Measurements from ENCODE around the gene MAIP1. TPM values are rescaled to one million over a fixed set of nuclear protein-coding genes. Genes with fewer than 3 reads are reported as not detected.

The MAIP1 gene
- polyA plus RNA-seq, 1 of the 3 experiments (the other 2 are of a cell fraction) = 11.5 TPM

- peaks cover 6% of the 10 kb centered on the region for H3F3A ChIP-seq (replicated peaks; ENCODE audit: insufficient read depth)
- H3K9me3 ChIP-seq = no peaks in the 10 kb centered on the region
- no peak overlapping the region for H3K4me2 ChIP-seq
- H2AFZ ChIP-seq (ENCODE audit: low read depth) = no peak overlapping the region
- H3K36me3 ChIP-seq (replicated peaks in 1 of 2; ENCODE audit: control insufficient read depth in 1 of 2, insufficient read depth in 2 of 2, low read length in 1 of 2) = peaks cover 45 to 54% of the 10 kb centered on the region in 2 experiments
- H3K27ac ChIP-seq (ENCODE audit: low read depth in 2 of 2, low read length in 1 of 2) = no peak overlapping the region
- no peak for TF ChIP-seq RAD21 (IDR thresholded peaks at IDR 0.05; ENCODE audit: low read length)
- no peak for TF ChIP-seq IRF3 (IDR thresholded peaks at IDR 0.05; ENCODE audit: low read depth, low read length)
- TF ChIP-seq JUND (IDR thresholded peaks at IDR 0.05) = no peak
- TF ChIP-seq SMC3 (IDR thresholded peaks at IDR 0.05; ENCODE audit: low read depth, low read length) = no peak
- TF ChIP-seq, protein P1, sequence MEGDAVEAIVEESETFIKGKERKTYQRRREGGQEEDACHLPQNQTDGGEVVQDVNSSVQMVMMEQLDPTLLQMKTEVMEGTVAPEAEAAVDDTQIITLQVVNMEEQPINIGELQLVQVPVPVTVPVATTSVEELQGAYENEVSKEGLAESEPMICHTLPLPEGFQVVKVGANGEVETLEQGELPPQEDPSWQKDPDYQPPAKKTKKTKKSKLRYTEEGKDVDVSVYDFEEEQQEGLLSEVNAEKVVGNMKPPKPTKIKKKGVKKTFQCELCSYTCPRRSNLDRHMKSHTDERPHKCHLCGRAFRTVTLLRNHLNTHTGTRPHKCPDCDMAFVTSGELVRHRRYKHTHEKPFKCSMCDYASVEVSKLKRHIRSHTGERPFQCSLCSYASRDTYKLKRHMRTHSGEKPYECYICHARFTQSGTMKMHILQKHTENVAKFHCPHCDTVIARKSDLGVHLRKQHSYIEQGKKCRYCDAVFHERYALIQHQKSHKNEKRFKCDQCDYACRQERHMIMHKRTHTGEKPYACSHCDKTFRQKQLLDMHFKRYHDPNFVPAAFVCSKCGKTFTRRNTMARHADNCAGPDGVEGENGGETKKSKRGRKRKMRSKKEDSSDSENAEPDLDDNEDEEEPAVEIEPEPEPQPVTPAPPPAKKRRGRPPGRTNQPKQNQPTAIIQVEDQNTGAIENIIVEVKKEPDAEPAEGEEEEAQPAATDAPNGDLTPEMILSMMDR (IDR thresholded peaks at IDR 0.05) = no peak
- no peak for TF ChIP-seq MAX (IDR thresholded peaks at IDR 0.05; ENCODE audit: low read depth)
- no peaks in the 10 kb centered on the region for H3K79me2 ChIP-seq (ENCODE audit: insufficient read depth)
- POLR2A ChIA-PET = no interaction called here
- no peaks in the 10 kb centered on the region for H4K20me1 ChIP-seq (ENCODE audit: insufficient read depth)
- H3K4me1 ChIP-seq (ENCODE audit: control insufficient read depth in 1 of 2, insufficient read depth in 2 of 2, low read depth in 1 of 2, low read length in 1 of 2) = no peaks in the 10 kb centered on the region
- WGBS (ENCODE audit: low lambda C conversion rate) = 97% methylated on average over 1 of the region's 1 CpG
- CTCF ChIA-PET = interaction anchor here (1.9 kb wide), 1 partner anchor 11 kb away, joined by 8 read pairs; no protein-coding TSS in a partner anchor
- no peaks in the 10 kb centered on the region for H3K27me3 ChIP-seq (ENCODE audit: insufficient read depth)
- no peaks in the 10 kb centered on the region for H3K9me2 ChIP-seq
- no peak overlapping the region for H3K9ac ChIP-seq
- H3K4me3 ChIP-seq (ENCODE audit: low read depth in 2 of 2, low read length in 1 of 2) = no peak overlapping the region
- no peak for DNase-seq
Observed at GRCh38 chr2:199968126-199968525, 12.7 kb downstream of the MAIP1 start.

DNA sequence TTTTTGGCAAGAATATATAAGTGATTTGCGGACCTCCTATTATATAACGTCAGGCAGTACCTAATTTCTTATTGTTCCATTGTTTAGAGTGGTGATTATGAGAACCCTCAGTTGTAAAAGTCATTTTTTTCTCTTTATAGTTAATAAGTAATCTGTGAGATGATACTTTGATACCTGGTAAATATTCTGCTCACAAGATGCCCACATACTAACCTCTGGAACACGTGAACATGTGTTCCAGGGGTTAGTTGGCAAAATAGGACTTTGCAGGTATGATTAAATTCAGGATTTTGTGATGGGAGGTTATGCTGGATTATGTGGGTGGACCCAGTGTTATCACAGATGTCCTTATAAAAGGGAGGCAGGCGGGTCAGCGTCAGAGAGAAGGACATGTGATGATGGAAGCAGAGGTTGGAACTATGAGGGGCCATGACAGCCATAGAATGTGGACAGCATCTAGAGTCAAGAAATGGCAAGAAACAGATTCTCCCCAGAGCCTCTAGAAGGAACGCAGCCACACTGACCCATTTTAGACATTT lies 16.8 kb downstream of the MAIP1 start:
- 86% methylated on average over 6 of the region's 6 CpGs for WGBS (ENCODE audit: low lambda C conversion rate)
- no peak overlapping the region for H3K4me2 ChIP-seq
- H4K20me1 ChIP-seq (ENCODE audit: insufficient read depth) = no peaks in the 10 kb centered on the region
- peaks cover 2% of the 10 kb centered on the region for H3F3A ChIP-seq (replicated peaks; ENCODE audit: insufficient read depth)
- H3K9me2 ChIP-seq = no peaks in the 10 kb centered on the region
- ChIA-PET CTCF (interaction anchor here (1.0 to 1.7 kb wide), 5 partner anchors 8 to 1205 kb away, joined by 3 to 7 read pairs (median 4); no protein-coding TSS in a partner anchor), POLR2A (no interaction called here)
- peaks cover 7 to 29% of the 10 kb centered on the region in 2 experiments for H3K36me3 ChIP-seq (replicated peaks in 1 of 2; ENCODE audit: control insufficient read depth in 1 of 2, insufficient read depth in 2 of 2, low read length in 1 of 2)
- H3K9ac ChIP-seq = no peak overlapping the region
- no peaks in the 10 kb centered on the region for H3K79me2 ChIP-seq (ENCODE audit: insufficient read depth)
- TF ChIP-seq TEAD4 (IDR thresholded peaks at IDR 0.05; ENCODE audit: borderline replicate concordance, insufficient read depth) (no peak), SIN3A (IDR thresholded peaks at IDR 0.05; ENCODE audit: borderline replicate concordance, low read depth, low read length) (no peak), NRF1 (IDR thresholded peaks at IDR 0.05; ENCODE audit: low read depth, low read length) (no peak), FOSL2 (IDR thresholded peaks at IDR 0.05; ENCODE audit: borderline replicate concordance, low read depth) (no peak), NFIC (IDR thresholded peaks at IDR 0.05; ENCODE audit: borderline replicate concordance) (no peak), MAX (IDR thresholded peaks at IDR 0.05; ENCODE audit: low read depth) (no peak)
- TF ChIP-seq, protein P1 (IDR thresholded peaks at IDR 0.05) = no peak
- TF ChIP-seq, protein P2, sequence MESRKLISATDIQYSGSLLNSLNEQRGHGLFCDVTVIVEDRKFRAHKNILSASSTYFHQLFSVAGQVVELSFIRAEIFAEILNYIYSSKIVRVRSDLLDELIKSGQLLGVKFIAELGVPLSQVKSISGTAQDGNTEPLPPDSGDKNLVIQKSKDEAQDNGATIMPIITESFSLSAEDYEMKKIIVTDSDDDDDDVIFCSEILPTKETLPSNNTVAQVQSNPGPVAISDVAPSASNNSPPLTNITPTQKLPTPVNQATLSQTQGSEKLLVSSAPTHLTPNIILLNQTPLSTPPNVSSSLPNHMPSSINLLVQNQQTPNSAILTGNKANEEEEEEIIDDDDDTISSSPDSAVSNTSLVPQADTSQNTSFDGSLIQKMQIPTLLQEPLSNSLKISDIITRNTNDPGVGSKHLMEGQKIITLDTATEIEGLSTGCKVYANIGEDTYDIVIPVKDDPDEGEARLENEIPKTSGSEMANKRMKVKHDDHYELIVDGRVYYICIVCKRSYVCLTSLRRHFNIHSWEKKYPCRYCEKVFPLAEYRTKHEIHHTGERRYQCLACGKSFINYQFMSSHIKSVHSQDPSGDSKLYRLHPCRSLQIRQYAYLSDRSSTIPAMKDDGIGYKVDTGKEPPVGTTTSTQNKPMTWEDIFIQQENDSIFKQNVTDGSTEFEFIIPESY (IDR thresholded peaks at IDR 0.05; ENCODE audit: borderline replicate concordance, low read depth) = no peak
- no peak overlapping the region for H3K27ac ChIP-seq (ENCODE audit: low read depth in 2 of 2, low read length in 1 of 2)
- no peaks in the 10 kb centered on the region for H3K27me3 ChIP-seq (ENCODE audit: insufficient read depth)
- no peaks in the 10 kb centered on the region for H3K9me3 ChIP-seq
- DNase-seq = no peak
- peaks cover 0 to 3% of the 10 kb centered on the region in 2 experiments; a peak in 2 of 4 replicates for H3K4me1 ChIP-seq (ENCODE audit: control insufficient read depth in 1 of 2, insufficient read depth in 2 of 2, low read depth in 1 of 2, low read length in 1 of 2)
- H3K4me3 ChIP-seq (ENCODE audit: low read depth in 2 of 2, low read length in 1 of 2) = no peak overlapping the region
- no peak overlapping the region for H2AFZ ChIP-seq (ENCODE audit: low read depth)
